Immature natural killer cell (primary cell): ENCODE data around the gene CAPN12. TPM values are rescaled to one million over a fixed set of nuclear protein-coding genes. Genes with fewer than 3 reads are reported as not detected.

Experiments used
- DNase-seq, 3 donors: peaks; one replicate each; pipeline ENCODE4 v3.0.0; 2022; ENCODE audit warnings: mixed read lengths in 1 of 3
- H3K27ac Mint-ChIP-seq, 6 donors: one replicate each; pipeline ENCODE4 v1.8.0; 2020; ENCODE audit warnings: mixed read lengths in 6 of 6, mild to moderate bottlenecking in 5 of 6, inconsistent platforms in 4 of 6, moderate library complexity in 3 of 6
- H3K27me3 Mint-ChIP-seq, 3 donors: one replicate each; pipeline ENCODE4 v1.8.0; 2020 to 2021; ENCODE audit warnings: low read depth in 3 of 3, mild to moderate bottlenecking in 3 of 3, mixed read lengths in 3 of 3, moderate library complexity in 3 of 3, inconsistent platforms in 1 of 3
- H3K36me3 Mint-ChIP-seq, 3 donors: one replicate each; pipeline ENCODE4 v1.8.0; 2020; ENCODE audit warnings: mixed read lengths in 3 of 3, inconsistent platforms in 2 of 3, mild to moderate bottlenecking in 2 of 3
- H3K4me1 Mint-ChIP-seq, 2 donors: one replicate each; pipeline ENCODE4 v1.8.0; 2020; ENCODE audit warnings: inconsistent platforms in 2 of 2, mild to moderate bottlenecking in 2 of 2, mixed read lengths in 2 of 2, moderate library complexity in 1 of 2
- H3K4me3 Mint-ChIP-seq, 5 donors: one replicate each; pipeline ENCODE4 v1.8.0; 2020; ENCODE audit warnings: mild to moderate bottlenecking in 5 of 5, mixed read lengths in 5 of 5, inconsistent platforms in 3 of 5, moderate library complexity in 3 of 5
- H3K9me3 Mint-ChIP-seq, 6 donors: one replicate each; pipeline ENCODE4 v1.8.0; 2020; ENCODE audit warnings: mild to moderate bottlenecking in 6 of 6, mixed read lengths in 6 of 6, inconsistent platforms in 4 of 6, moderate library complexity in 3 of 6
- polyA plus RNA-seq, 3 donors: library from polyadenylated mRNA; unstranded; fragments of 300-500 nt; fragmentation: Illumina TruSeq; gene quantifications; one replicate each; pipeline ENCODE4 v1.2.3, GENCODE V29; 2021

The CAPN12 gene
- polyA plus RNA-seq, 3 donors from 2014 or later: 25.7 to 72.8 (median 55.1) TPM

DNA sequence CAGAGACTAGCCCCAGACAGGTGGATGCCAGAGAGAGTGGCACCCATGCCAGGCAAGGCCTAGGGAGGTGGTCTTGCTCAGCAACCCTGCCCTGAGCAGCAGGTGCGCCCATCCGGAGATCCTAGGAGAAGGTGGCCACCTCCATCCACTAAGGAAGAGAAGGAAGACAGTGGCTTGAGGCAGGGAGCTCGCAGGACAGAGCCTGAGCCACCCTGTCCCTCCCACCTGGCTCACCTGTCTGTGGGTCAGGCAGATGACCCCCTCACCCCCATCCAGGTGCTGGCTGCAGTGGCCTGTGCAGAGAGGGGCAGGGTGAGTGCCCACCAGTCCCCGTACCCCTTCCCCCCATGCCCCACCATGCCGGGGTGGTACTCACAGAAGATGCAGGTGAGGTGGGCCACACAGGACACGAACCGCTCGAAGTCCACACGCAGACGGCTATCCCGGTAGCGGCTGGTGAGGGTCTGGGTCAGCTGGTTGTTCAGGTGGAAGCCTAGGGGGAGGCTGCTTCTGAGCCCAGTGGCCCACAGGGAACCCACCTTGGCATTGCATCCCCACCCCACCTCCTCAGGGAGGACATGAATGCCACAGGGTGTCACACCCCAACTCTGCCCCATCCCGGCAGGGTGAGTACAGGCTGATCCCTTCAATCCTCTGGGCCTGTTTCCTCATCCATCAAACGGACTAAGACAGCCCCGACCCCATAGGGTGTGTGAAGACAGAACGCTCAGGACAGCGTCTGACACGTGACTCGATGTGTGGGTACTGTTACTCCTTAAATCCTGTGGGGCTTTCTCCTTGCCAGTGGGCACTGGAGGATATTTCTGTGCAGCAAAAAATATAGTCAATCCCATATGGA, 13.3 kb downstream of the CAPN12 start:
- Mint-ChIP-seq H3K4me1 (peaks cover 61 to 69% of the 10 kb centered on the region in 2 donors), H3K27ac (peak overlapping the region; percentile 86 to 95 (median 94)), H3K27me3 (peaks cover 20 to 37% (median 28%) of the 10 kb centered on the region in 3 donors), H3K4me3 (peak overlapping the region in 2 of 5 donors; percentile 2 to 21), H3K36me3 (peaks cover 4 to 20% (median 9%) of the 10 kb centered on the region in 3 donors), H3K9me3 (peaks cover 0 to 2% (median 0%) of the 10 kb centered on the region in 6 donors)
- no peak for DNase-seq

DNA sequence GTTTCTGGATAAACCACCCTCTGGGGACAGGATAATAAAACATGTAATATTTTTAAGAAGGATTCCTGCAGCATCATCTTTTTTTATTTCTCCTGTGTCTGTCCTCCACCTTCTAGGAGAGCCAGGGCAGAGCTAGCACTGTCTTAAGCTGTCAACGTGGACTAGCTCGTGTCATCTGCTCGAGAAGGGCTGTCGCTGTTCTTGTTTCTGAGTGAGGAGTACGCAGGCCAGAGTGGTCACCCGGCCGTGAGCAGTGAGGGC, 13.9 kb downstream of the CAPN12 start:
- Mint-ChIP-seq H3K9me3 (peaks cover 0 to 2% (median 0%) of the 10 kb centered on the region in 6 donors), H3K27me3 (peaks cover 18 to 36% (median 28%) of the 10 kb centered on the region in 3 donors), H3K4me3 (peak overlapping the region in 1 of 5 donors; percentile 21), H3K4me1 (peaks cover 66 to 72% of the 10 kb centered on the region in 2 donors), H3K27ac (peak overlapping the region; percentile 67 to 85 (median 74)), H3K36me3 (peaks cover 4 to 21% (median 9%) of the 10 kb centered on the region in 3 donors)
- DNase-seq: no peak

DNA sequence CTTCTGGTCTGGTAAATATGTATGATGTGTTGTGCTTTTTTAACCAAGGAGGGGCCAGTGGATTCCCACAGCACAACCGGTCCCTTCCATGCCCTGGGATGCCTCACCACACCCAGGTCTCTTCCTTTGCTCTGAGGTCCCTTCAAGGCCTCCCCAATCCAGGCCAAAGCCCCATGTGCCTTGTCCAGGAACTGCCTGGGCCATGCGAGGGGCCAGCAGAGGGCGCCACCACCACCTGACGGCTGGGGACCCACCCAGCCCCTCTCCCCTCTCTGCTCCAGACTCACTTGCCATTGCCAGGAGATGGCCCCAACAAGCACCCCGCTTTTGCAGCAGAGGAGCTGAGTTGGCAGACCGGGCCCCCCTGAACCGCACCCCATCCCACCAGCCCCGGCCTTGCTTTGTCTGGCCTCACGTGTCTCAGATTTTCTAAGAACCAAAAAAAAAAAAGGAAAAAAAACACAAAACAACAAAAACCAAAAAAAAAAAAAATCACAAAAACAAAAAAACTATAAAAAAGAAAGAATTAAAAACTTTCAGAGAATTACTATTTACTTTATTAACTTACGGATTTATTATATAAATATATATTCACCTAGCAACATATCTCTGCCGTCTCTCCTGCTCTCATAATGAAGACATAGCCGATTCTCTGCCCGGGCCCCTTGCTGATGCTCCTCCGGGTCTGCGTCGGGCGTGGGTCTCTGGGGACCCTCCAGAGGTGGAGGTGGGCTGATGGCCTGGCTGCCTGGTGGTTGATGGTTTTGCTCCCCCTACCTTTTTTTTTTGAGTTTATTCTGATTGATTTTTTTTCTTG, 14.4 kb downstream of the CAPN12 start:
- Mint-ChIP-seq H3K4me1 (peaks cover 71 to 74% of the 10 kb centered on the region in 2 donors), H3K4me3 (peak overlapping the region; percentile 10 to 66 (median 47)), H3K36me3 (peaks cover 4 to 21% (median 9%) of the 10 kb centered on the region in 3 donors), H3K27ac (peak overlapping the region; percentile 80 to 91 (median 86)), H3K27me3 (peaks cover 13 to 31% (median 25%) of the 10 kb centered on the region in 3 donors), H3K9me3 (no peaks in the 10 kb centered on the region)
- DNase-seq: peak; percentile 64 to 74 (median 74)

DNA sequence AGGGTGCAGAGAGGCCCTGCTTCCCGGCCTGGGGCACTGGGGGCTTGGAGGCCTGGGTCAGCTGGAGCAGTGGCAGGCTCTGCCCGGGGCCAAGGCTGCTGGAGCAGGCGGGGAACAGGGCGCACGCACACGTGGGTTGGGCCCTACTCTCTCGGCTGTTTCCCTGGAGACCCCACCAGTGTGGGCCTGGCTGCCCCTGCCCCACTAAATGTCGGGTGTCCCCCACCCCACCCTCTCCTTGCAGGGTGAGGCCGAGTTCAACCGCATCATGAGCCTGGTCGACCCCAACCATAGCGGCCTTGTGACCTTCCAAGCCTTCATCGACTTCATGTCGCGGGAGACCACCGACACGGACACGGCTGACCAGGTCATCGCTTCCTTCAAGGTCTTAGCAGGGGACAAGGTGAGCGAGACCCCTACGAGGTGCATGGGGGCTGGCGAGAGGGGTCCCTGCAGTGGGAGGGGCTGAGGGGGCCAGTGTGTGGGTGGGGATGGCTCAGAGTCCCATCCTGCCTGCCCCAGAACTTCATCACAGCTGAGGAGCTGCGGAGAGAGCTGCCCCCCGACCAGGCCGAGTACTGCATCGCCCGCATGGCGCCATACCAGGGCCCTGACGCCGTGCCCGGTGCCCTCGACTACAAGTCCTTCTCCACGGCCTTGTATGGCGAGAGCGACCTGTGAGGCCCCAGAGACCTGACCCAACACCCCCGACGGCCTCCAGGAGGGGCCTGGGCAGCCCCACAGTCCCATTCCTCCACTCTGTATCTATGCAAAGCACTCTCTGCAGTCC, 15.3 kb downstream of the CAPN12 start:
- DNase-seq: no peak
- peaks cover 7 to 23% (median 19%) of the 10 kb centered on the region in 3 donors for H3K27me3 Mint-ChIP-seq
- peaks cover 66% of the 10 kb centered on the region in 2 donors for H3K4me1 Mint-ChIP-seq
- peaks cover 4 to 21% (median 9%) of the 10 kb centered on the region in 3 donors for H3K36me3 Mint-ChIP-seq
- peak overlapping the region in 5 of 6 donors; percentile 17 to 85 (median 68) for H3K27ac Mint-ChIP-seq
- H3K9me3 Mint-ChIP-seq: no peaks in the 10 kb centered on the region
- peak overlapping the region in 2 of 5 donors; percentile 13 to 18 for H3K4me3 Mint-ChIP-seq

DNA sequence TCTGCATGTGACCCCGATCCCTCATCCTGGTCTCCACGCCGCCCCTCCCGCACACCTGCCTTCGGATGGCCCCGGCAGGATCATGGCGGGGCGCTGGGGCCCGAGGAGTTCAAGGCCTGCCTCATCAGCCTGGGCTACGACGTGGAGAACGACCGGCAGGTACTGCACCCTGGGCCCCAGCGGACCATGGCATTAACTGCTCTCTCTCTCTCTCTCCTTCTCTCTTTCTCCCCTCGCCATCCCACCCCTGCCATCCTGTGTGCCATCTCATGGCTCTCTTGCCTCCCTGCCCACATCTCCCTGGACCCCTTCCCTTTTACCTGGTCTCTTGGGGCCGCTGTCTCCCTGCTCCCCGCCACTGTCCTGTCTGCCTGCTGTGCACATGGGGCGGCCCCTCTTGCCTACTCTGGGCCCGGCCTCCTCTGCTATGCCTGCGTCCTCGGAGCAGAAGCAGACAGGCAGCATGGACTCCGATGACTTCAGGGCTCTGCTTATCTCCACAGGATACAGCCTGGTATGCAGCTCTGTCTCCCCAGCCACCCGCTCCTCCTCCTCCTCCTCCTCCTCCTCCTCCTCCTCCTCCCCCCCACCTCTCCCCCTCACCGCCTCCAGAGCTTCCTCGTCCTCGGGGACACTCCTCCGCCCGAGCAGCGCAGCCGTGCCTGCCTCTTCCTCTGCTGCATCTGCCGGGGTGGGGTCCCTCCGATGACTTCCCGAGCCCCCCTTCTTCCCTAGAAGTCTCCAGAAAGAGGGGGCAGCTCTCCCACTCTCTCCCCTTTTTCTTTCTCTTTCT, 16.2 kb downstream of the CAPN12 start:
- no peak for DNase-seq
- Mint-ChIP-seq H3K9me3 (no peaks in the 10 kb centered on the region), H3K27ac (peak overlapping the region; percentile 17 to 96 (median 76)), H3K4me1 (peaks cover 58 to 61% of the 10 kb centered on the region in 2 donors), H3K4me3 (peak overlapping the region in 4 of 5 donors; percentile 13 to 40 (median 17)), H3K36me3 (peaks cover 4 to 21% (median 9%) of the 10 kb centered on the region in 3 donors), H3K27me3 (peaks cover 7 to 23% (median 18%) of the 10 kb centered on the region in 3 donors)

DNA sequence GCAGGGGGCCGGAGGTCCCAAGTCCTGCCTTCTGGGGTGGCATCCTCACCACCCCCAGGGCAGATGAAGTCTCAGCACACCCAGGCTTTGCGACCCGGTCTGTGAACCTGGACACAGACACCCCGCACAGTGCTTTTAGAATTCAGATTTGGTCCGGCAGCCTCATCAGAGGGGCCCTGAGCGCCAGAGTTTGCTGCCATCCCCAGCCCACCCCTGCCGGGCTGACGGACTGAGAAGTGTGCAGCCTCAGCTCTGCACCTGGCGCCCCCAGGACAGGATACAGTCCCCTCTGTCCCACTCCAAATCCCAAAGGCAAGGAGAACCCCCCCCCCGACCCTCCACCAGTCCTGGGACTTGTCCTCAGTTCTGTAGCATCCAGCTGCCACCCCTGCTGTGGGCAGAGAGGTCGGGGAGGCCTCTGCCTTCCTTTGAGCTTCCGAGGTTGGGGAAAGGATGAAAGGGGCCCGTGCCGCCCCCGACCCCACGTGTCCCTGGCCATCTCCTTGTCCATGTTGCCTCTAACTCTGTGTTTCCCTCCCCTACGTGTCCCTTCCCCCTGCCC, 16.9 kb downstream of the CAPN12 start:
- H3K27ac Mint-ChIP-seq: peak overlapping the region in 5 of 6 donors; percentile 93 to 97 (median 96)
- H3K9me3 Mint-ChIP-seq: no peaks in the 10 kb centered on the region
- DNase-seq: no peak
- peaks cover 51 to 54% of the 10 kb centered on the region in 2 donors for H3K4me1 Mint-ChIP-seq
- H3K4me3 Mint-ChIP-seq: peak overlapping the region in 4 of 5 donors; percentile 60 to 74 (median 66)
- peaks cover 4 to 21% (median 9%) of the 10 kb centered on the region in 3 donors for H3K36me3 Mint-ChIP-seq
- peaks cover 7 to 23% (median 17%) of the 10 kb centered on the region in 3 donors for H3K27me3 Mint-ChIP-seq

DNA sequence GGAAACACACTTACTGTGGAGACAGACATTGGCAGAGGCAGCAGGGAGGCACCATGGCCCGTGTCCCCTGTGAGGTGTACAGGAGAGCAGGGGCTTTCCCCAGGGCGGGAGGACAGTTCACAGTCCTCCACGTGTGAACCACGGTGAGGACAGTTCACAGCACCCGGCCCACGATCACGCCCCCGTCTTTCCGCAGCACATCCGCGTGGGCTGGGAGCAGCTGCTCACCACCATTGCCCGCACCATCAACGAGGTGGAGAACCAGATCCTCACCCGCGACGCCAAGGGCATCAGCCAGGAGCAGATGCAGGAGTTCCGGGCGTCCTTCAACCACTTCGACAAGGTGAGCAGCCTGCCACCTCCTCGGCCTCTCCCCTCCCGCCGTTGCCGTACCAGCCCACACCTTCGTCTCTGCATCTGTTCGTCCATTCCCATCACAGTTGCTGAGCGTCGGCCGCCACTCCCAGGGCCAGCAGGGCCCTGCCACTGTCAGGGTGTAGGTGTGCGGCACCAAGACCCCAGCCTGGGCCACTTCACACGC, 17.4 kb downstream of the CAPN12 start:
- peak; percentile 82 to 84 (median 83) for DNase-seq
- Mint-ChIP-seq H3K4me1 (peaks cover 45 to 49% of the 10 kb centered on the region in 2 donors), H3K36me3 (peaks cover 4 to 18% (median 9%) of the 10 kb centered on the region in 3 donors), H3K9me3 (no peaks in the 10 kb centered on the region), H3K27ac (peak overlapping the region; percentile 93 to 97 (median 96)), H3K27me3 (peaks cover 7 to 23% (median 12%) of the 10 kb centered on the region in 3 donors), H3K4me3 (peak overlapping the region; percentile 60 to 74 (median 69))

DNA sequence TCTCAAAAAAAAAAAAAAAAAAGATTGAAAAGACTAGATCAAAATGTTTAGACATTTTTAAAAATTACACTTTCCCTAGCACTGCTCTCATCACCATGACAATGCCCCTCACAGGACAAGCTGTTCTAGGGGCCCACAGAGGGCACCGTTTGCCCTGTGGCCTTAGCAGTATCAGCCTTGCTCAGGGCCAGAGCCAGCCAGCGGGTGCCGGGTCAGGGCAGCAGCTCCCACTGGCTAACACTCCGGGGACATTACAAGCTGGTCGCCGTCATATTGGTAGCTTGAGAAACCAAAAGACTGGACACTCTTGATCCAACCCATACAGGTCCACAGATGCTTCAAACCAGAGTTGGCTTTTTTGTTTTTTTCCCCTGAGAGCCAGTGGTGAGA, 18.0 kb downstream of the CAPN12 start:
- no peaks in the 10 kb centered on the region for H3K9me3 Mint-ChIP-seq
- peaks cover 4 to 16% (median 9%) of the 10 kb centered on the region in 3 donors for H3K36me3 Mint-ChIP-seq
- H3K4me1 Mint-ChIP-seq: peaks cover 40 to 45% of the 10 kb centered on the region in 2 donors
- H3K4me3 Mint-ChIP-seq: peak overlapping the region; percentile 60 to 74 (median 69)
- DNase-seq: peak; percentile 39 to 46 (median 39)
- peak overlapping the region; percentile 93 to 97 (median 96) for H3K27ac Mint-ChIP-seq
- H3K27me3 Mint-ChIP-seq: peaks cover 7 to 23% (median 12%) of the 10 kb centered on the region in 3 donors

DNA sequence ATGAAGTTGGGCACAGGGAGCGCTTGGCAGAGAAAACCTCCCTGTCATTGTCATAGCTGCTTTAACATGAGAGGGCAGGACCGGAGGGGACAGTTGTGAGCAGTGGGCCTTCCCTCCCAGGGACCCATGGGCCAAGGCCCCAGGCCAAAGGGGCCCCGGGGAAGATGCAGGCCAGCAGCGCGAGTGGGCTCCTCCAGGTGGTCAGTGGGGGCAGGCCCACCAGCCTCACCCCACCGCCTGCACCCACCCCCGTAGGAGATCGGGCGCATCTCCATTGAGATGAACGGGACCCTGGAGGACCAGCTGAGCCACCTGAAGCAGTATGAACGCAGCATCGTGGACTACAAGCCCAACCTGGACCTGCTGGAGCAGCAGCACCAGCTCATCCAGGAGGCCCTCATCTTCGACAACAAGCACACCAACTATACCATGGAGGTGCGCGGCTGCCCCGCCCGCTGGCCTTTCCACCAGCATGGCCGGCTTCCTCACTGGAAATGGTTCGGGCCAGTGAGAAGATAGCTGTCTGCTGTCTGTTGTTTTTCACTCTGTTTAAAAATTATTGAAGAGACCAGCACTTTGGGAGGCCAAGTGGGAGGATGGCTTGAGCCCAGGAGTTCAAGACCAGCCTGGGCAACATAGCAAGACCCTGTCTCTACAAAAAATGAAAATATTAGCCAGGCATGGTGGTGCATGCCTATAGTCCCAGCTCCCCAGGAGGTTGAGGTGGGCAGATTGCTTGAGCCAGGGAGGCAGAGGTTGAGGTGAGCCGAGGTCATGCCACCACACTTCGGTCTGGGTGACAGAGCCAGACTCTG, 18.6 kb downstream of the CAPN12 start:
- DNase-seq: no peak
- no peaks in the 10 kb centered on the region for H3K9me3 Mint-ChIP-seq
- H3K4me3 Mint-ChIP-seq: peak overlapping the region in 4 of 5 donors; percentile 60 to 72 (median 66)
- H3K4me1 Mint-ChIP-seq: peaks cover 39 to 44% of the 10 kb centered on the region in 2 donors
- H3K27me3 Mint-ChIP-seq: peaks cover 7 to 23% (median 12%) of the 10 kb centered on the region in 3 donors
- H3K27ac Mint-ChIP-seq: peak overlapping the region; percentile 93 to 97 (median 96)
- H3K36me3 Mint-ChIP-seq: peaks cover 4 to 16% (median 9%) of the 10 kb centered on the region in 3 donors

DNA sequence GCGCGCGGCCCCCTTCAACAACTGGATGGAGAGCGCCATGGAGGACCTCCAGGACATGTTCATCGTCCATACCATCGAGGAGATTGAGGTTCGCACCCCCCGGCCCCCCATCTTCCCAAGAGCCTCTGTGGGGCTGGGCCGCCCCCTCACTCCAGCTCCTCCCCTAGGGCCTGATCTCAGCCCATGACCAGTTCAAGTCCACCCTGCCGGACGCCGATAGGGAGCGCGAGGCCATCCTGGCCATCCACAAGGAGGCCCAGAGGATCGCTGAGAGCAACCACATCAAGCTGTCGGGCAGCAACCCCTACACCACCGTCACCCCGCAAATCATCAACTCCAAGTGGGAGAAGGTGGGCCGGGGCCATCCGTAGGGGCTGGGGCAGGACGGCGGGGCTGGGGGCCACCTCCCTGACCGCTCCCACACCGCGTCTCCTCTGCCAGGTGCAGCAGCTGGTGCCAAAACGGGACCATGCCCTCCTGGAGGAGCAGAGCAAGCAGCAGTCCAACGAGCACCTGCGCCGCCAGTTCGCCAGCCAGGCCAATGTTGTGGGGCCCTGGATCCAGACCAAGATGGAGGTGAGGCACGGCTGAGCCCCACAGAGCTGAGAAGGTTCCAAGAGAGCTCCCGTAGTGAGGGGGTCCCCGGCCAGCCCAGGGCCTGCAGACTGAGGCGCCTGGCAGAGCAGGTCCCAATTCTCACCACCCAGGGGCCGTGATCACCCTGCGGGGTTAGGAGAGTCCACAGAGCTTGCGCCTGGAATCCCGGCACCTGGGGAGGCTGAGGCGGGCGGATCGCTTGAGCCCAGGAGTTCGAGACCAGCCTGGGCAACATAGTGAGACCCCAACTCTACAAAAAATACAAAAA, 20.1 kb downstream of the CAPN12 start:
- peaks cover 5 to 12% (median 6%) of the 10 kb centered on the region in 3 donors for H3K27me3 Mint-ChIP-seq
- H3K4me3 Mint-ChIP-seq: peak overlapping the region in 1 of 5 donors; percentile 32
- peaks cover 25 to 33% of the 10 kb centered on the region in 2 donors for H3K4me1 Mint-ChIP-seq
- H3K36me3 Mint-ChIP-seq: peaks cover 0 to 11% (median 5%) of the 10 kb centered on the region in 3 donors
- DNase-seq: no peak
- H3K9me3 Mint-ChIP-seq: no peaks in the 10 kb centered on the region
- peak overlapping the region in 3 of 6 donors; percentile 5 to 96 (median 71) for H3K27ac Mint-ChIP-seq
